Smooth muscle cell (in vitro differentiated cells): Measurements from ENCODE around the gene GLRX2. TPM values are rescaled to one million over a fixed set of nuclear protein-coding genes. Genes with fewer than 3 reads are reported as not detected.

Experiments used
- DNase-seq: peaks from one replicate; lab custom pipeline; 2025; ENCODE audit not compliant: unreplicated experiment; lab: John Stamatoyannopoulos, UW
- H2AFZ ChIP-seq: fragments of 200-600 bp; sonication (generic); 2 replicates; pipeline ENCODE4 v1.6.0; 2016; ENCODE audit warnings: antibody characterized with exemption, low read depth, mild to moderate bottlenecking
- H3F3A ChIP-seq: fragments of 200-600 bp; sonication (generic); 2 replicates; pipeline ENCODE4 v1.6.0; 2017; ENCODE audit warnings: antibody characterized with exemption, low read depth
- H3K27ac ChIP-seq: fragments of 200-600 bp; sonication (generic); 2 replicates; pipeline ENCODE4 v1.5.1; 2016; ENCODE audit warnings: low read depth, mild to moderate bottlenecking
- H3K27me3 ChIP-seq: fragments of 200-600 bp; sonication (generic); 2 replicates; pipeline ENCODE4 v1.6.1; 2016; ENCODE audit warnings: low read depth, mild to moderate bottlenecking
- H3K36me3 ChIP-seq: fragments of 200-600 bp; sonication (generic); 2 replicates; pipeline ENCODE4 v1.5.1; 2016; ENCODE audit warnings: low read depth
- H3K4me1 ChIP-seq: fragments of 200-600 bp; sonication (generic); 2 replicates; pipeline ENCODE4 v1.5.1; 2016; ENCODE audit warnings: low read depth
- H3K4me2 ChIP-seq: fragments of 200-600 bp; sonication (generic); 2 replicates; pipeline ENCODE4 v1.6.0; 2016; ENCODE audit warnings: mild to moderate bottlenecking
- H3K4me3 ChIP-seq: fragments of 200-600 bp; sonication (generic); 2 replicates; pipeline ENCODE4 v1.5.1; 2016; ENCODE audit warnings: mild to moderate bottlenecking
- H3K79me2 ChIP-seq: fragments of 200-600 bp; sonication (generic); 2 replicates; pipeline ENCODE4 v1.6.0; 2016; ENCODE audit warnings: low read depth, mild to moderate bottlenecking
- H3K9ac ChIP-seq: fragments of 200-600 bp; sonication (generic); 2 replicates; pipeline ENCODE4 v1.6.0; 2016; ENCODE audit warnings: low read depth
- H3K9me3 ChIP-seq: fragments of 200-600 bp; sonication (generic); replicated peaks from 2 replicates; pipeline ENCODE4 v1.5.1; 2016; ENCODE audit warnings: low read depth
- H4K20me1 ChIP-seq: fragments of 200-600 bp; sonication (generic); 2 replicates; pipeline ENCODE4 v1.6.0; 2016; ENCODE audit warnings: low read depth
- CTCF ChIP-seq: fragments of 200-600 bp; sonication (generic); IDR thresholded peaks from 2 replicates; pipeline ENCODE4 v1.5.1; 2017; ENCODE audit warnings: borderline replicate concordance, mild to moderate bottlenecking, antibody characterized with exemption; ENCODE audit not compliant: insufficient read depth, poor library complexity, severe bottlenecking
- WGBS: methylation state at CpG from one replicate; pipeline ENCODE4 v1.1.7; 2016; ENCODE audit warnings: low lambda C conversion rate; 5-methylcytosine and 5-hydroxymethylcytosine counted together
- polyA plus RNA-seq: library from polyadenylated mRNA; unstranded; fragments of >200 nt; fragmentation: Nextera tagmentation; extraction: Ambion mirVana; gene quantifications from 2 replicates; pipeline ENCODE4 v1.2.1, GENCODE V29; 2016
- total RNA-seq: library from RNA; depleted of rRNA; stranded (reverse); fragments of >200 nt; gene quantifications from 2 replicates; pipeline ENCODE4 v1.2.3, GENCODE V29; 2014

The GLRX2 gene
- total and polyA plus RNA-seq, 2 experiments from 2014 or later, result 21.7 to 25.9 TPM

- H3F3A ChIP-seq, result no peaks in the 10 kb centered on the region
- DNase-seq, result no peak
- H3K4me1 ChIP-seq, result no peaks in the 10 kb centered on the region
- H3K27me3 ChIP-seq, result no peaks in the 10 kb centered on the region
- no peak overlapping the region for H3K27ac ChIP-seq
- TF ChIP-seq CTCF, result no peak
- no peak overlapping the region for H3K9ac ChIP-seq
- peaks cover 100% of the 10 kb centered on the region for H3K79me2 ChIP-seq
- 94% methylated on average over 4 of the region's 4 CpGs for WGBS
- no peaks in the 10 kb centered on the region for H3K9me3 ChIP-seq
- no peaks in the 10 kb centered on the region for H3K36me3 ChIP-seq
- H4K20me1 ChIP-seq, result peaks cover 91% of the 10 kb centered on the region
- no peak overlapping the region for H3K4me3 ChIP-seq
- H2AFZ ChIP-seq, result no peak overlapping the region
- no peak overlapping the region for H3K4me2 ChIP-seq
These were observed 38.6 kb downstream of the GLRX2 start for GRCh38 chr1:193066606-193067005.

- H3K4me3 ChIP-seq, result no peak overlapping the region
- no peak for TF ChIP-seq CTCF
- no peaks in the 10 kb centered on the region for H3K27me3 ChIP-seq
- H3K9ac ChIP-seq, result no peak overlapping the region
- H3F3A ChIP-seq, result peaks cover under 1% of the 10 kb centered on the region
- no peak overlapping the region for H3K4me2 ChIP-seq
- H3K4me1 ChIP-seq, result peaks cover 5% of the 10 kb centered on the region
- peaks cover 85% of the 10 kb centered on the region for H4K20me1 ChIP-seq
- DNase-seq, result no peak
- H3K36me3 ChIP-seq, result no peaks in the 10 kb centered on the region
- H3K9me3 ChIP-seq, result no peaks in the 10 kb centered on the region
- no peak overlapping the region for H3K27ac ChIP-seq
- H2AFZ ChIP-seq, result no peak overlapping the region
- H3K79me2 ChIP-seq, result peaks cover 100% of the 10 kb centered on the region
These were observed 39.3 kb downstream of the GLRX2 start for GRCh38 chr1:193065954-193066353.

- TF ChIP-seq CTCF, result no peak
- Histone ChIP-seq H4K20me1 (peaks cover 59% of the 10 kb centered on the region), H3K4me2 (no peak overlapping the region), H3K27ac (no peak overlapping the region), H2AFZ (no peak overlapping the region), H3K9ac (no peak overlapping the region), H3F3A (peaks cover 6% of the 10 kb centered on the region), H3K9me3 (no peaks in the 10 kb centered on the region), H3K79me2 (peaks cover 86% of the 10 kb centered on the region), H3K4me3 (no peak overlapping the region), H3K27me3 (no peaks in the 10 kb centered on the region), H3K4me1 (peaks cover 15% of the 10 kb centered on the region), H3K36me3 (no peaks in the 10 kb centered on the region)
- no peak for DNase-seq
- WGBS, result 90% methylated on average over 4 of the region's 4 CpGs
These were observed 42.3 kb downstream of the GLRX2 start for GRCh38 chr1:193062698-193063463.

- Histone ChIP-seq H2AFZ (no peak overlapping the region), H3K9ac (peak overlapping the region; percentile 93), H3K27me3 (no peaks in the 10 kb centered on the region), H3K9me3 (no peaks in the 10 kb centered on the region), H3K4me2 (peak overlapping the region; percentile 86), H3K27ac (peak overlapping the region; percentile 94), H3K36me3 (no peaks in the 10 kb centered on the region), H3K4me3 (peak overlapping the region; percentile 85), H4K20me1 (peaks cover 53% of the 10 kb centered on the region), H3K4me1 (peaks cover 17% of the 10 kb centered on the region), H3K79me2 (peaks cover 86% of the 10 kb centered on the region), H3F3A (peaks cover 6% of the 10 kb centered on the region)
- no peak for DNase-seq
- WGBS, result 31% methylated on average over 2 of the region's 2 CpGs
- no peak for TF ChIP-seq CTCF
These were observed 44.3 kb downstream of the GLRX2 start for GRCh38 chr1:193060938-193061337.
